LoVo (cell line): ENCODE results near the gene GDPD1.
"Not testable (repeated sequence)": the region's sequence is repeated elsewhere in the genome, so short reads cannot be mapped to it uniquely, and the experiment has no call there.

Experiments used
- DNase-seq: peaks from one replicate; pipeline ENCODE4 v3.0.0-alpha.2; 2016; ENCODE audit warnings: low spot score

Gene GDPD1

GRCh38 chr17:59244081-59244480 lies 23.8 kb downstream of the GDPD1 start:
- no peak for DNase-seq

DNA sequence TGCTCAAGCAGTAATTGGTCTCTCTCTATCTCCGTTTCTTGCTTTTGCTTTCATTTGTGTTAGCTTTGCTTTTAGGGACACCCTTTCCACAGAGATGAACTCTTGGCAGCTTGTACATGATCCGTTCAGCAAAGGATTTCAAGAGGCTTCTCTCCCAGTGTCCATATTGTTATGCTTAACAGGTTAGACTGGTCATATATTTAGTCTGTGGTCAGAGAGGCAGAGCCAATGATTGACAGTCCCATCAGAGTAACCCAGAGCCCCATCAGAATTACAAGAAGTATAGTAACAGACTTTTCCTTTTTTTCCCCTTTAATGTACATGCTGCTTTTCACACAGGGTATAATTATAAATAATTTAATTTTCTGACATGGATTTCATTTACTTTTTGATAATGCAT lies 34.4 kb downstream of the GDPD1 start:
- no peak for DNase-seq

- no peak for DNase-seq
These were observed 36.8 kb downstream of the GDPD1 start for GRCh38 chr17:59257101-59257500.

DNA sequence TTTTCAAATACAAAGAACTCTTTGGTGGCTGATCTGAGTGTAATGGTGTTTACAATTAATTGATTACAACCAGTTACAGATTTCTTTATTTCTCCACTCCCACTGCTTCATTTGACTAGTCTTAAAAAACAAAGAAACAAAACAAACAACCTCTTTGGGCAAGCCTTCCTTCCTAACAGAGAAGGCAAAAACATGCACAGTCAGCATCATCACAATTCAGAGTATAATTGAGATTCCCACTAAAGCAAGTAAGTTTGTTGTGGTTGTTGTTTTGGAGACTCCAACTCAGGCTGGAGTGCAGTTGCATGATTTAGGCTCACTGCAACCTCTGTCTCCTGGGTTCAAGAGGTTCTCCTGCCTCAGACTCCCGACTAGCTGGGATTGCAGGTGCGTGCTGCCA lies 40.4 kb downstream of the GDPD1 start:
- no peak for DNase-seq

DNA sequence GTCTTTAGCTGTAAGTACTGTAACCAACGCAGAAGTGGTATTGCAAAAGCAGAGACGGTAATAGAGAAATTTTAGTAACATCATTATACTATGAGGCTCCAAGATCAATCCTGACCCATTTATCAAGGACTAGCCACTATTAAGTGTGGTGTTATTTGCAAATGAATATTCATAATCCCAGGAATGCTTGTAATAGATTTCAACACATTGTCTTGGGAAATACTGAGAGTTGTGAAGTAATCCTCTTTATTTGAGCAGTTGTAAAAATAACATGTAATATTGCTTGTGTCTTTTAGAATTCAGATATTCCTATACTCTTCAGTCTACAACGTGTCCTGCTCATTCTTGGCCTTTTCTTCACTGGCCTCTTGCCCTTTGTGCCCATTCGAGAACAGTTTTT lies 46.4 kb downstream of the GDPD1 start:
- DNase-seq: no peak

DNA sequence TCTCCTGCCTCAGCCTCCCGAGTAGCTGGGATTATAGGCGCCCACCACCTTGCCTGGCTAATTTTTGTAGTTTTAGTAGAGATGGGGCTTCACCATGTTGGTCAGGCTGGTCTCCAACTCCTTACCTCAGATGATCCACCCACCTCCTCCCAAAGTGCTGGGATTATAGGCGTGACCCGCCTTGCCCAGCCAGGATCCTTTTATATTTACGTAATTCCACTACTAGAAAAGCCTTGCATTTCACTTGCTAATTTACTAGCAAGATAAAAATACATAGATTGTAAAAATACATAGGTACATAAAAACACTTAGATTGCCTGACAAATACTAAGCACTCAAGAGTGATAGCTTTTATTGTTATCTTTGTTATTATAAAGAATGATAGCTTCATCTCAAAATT lies 47.5 kb downstream of the GDPD1 start:
- DNase-seq: no peak

DNA sequence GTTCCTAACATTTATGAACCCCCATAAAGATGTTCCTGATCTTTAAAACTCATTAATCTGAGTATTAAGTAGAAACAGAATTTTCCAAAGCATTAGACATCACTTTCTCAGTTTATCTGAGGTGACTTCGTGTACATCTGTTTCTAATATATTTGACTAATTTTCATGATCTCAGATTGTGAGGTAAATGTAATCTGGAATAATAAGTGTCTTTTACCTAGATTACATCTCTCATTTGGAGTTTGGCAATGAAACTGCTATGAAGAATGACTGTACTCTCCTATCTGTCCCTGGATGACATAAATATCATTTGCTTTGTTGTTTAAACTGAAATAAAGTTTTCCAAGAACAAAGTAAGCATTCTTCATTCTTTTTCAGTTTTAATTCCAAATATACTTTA lies 55.3 kb downstream of the GDPD1 start:
- DNase-seq: no peak

DNA sequence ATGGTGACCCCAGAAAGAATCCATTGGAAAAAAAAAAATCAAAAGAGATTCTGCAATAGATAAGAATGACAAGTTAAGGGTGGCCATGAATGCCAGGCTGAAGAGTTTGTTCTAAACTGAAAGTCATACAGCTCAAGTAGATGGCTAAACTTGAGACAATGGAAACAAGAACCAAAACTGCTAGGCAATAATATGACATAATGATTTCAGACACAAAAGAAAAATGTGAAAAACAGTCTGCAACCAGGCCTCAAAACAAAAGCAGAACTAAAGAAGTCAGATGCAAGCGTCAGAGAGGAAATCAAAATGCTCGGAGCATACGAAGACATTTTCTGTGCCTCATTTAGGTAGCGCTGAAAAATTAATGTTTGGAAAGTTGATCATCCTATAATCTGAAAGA lies 56.7 kb downstream of the GDPD1 start:
- no peak for DNase-seq

GRCh38 chr17:59278406-59278805 lies 58.1 kb downstream of the GDPD1 start:
- no peak for DNase-seq

DNA sequence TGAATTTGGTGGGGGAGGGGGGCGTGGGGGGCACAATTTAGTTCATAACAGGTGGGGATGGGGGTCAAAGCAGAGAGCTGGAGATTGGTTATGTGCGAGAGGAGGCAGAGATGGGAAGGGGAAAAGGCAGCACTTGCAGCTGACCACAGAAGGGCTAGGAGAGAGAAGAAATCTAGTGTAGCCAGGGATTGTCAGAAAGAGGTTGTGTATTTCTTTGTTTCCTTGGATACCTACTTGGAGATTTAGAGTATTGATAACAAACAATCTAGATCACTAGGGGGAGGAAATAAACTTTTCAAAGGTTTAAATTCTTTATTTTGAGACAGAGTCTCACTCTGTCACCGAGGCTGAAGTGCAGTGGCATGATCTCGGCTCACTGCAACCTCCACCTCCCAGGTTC lies 64.0 kb downstream of the GDPD1 start:
- DNase-seq: no peak

DNA sequence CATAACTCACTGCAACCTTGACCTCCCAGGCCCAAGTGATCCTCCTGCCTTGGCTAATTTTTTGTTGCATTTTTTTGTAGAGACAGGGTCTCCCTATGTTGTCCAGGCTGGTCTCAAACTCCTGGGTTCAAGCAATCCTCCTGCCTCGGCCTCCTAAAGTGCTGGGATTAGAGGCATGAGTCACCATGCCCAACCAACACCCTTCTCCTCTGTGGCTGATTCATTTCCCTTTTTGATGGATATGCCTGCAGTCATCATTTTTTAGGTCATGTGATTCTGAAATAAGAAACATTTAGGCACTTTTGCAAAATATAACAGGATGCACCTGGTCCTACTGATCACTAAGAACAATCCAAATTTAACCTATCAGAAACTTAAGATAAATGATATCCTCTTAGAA lies 67.1 kb downstream of the GDPD1 start:
- no peak for DNase-seq

- no peak for DNase-seq
These were observed 67.6 kb downstream of the GDPD1 start for GRCh38 chr17:59287891-59288290.

- DNase-seq: no peak
These were observed 69.6 kb downstream of the GDPD1 start for GRCh38 chr17:59289981-59290301.

DNA sequence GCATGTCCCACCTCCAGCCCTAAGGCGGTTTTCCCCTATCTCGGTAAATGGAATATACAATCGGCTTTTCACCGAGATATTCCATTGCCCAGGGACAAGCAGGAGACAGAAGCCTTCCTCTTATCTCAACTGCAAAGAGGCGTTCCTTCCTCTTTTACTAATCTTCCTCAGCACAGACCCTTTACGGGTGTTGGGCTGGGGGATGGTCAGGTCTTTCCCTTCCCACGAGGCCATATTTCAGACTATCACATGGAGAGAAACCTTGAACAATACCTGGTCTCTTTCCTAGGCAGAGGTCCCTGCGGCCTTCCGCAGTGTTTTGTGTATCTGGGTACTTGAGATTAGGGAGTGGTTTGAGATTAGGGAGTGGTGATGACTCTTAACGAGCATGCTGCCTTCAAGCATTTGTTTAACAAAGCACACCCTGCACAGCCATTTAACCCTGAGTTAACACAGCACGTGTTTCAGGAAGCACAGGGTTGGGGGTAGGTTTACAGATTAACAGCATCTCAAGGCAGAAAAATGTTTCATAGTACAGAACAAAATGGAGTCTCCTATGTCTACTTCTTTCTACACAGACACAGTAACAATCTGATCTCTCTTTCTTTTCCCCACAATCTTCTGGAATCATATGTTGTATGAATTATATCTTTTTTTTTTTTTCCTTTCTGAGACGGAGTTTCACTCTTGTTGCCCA lies 70.1 kb downstream of the GDPD1 start:
- not testable (repeated sequence) for DNase-seq

- DNase-seq: no peak
These were observed 71.8 kb downstream of the GDPD1 start for GRCh38 chr17:59292174-59292523.

DNA sequence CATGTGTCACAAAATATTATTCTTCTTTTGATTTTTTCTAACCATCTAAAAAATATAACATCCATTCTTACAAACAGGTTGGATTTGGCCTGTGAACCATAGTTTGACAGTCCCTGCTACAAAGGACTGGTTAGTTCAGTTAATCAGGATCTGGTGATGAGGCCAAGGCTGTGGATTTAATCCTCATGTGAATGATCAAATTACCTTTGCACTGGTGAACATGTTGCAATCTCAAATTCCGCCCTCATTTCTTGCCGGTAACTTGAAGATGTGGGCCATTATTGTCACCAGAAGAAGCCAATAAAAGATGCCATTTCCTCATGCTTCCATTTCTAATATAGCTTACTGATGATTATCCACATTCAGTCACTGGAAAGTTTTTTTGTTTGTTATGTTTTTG lies 75.9 kb downstream of the GDPD1 start:
- no peak for DNase-seq

- no peak for DNase-seq
These were observed 78.2 kb downstream of the GDPD1 start for GRCh38 chr17:59298521-59298920.

DNA sequence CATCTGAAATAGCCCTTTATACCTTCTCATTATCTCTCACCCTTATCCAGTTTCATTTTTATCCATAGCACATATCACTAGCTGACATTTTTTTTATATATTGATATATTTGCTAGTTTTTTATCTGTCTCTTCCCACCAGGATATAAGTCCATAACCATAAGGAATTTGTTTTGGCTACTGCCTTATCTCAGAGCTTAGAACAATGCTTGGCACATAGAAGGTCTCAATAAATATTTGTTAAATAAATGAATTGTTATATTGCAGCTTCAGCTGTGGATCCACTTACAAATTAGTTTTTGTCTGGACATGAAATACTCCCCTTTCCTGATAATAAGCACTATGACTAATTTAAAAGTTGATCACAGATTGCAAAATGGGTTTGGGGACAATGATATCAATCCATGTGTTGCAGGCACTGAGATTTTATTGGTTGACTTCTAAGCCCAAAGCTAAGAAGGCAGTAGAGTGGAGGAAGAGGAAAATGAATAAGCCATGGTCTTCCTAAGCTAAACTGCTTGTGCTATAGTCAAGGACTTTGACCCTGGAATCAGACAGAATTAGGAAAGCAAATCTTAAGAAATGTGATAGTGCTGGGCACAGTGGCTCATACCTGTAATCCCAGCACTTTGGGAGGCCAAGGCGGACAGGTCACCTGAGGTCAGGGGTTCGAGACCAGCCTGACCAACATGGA lies 79.2 kb downstream of the GDPD1 start:
- no peak for DNase-seq

DNA sequence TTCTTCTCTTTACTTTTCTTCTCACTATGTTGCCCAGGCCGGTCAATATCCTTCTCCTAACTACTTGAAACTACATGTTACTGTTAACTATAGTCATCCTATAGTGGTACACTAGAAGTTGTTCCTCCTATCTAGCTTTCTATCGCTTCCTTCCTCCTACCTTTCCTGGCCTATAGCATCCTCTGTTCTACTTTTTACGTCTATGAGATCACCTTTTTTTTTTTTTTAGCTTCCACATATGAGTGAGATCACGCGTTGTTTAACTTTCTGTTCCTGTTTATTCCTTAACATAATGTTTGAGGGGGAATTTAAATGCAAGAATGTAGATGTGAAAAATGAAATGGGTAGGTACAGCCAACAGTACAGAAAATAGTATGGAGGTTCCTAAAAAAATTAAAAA lies 80.6 kb downstream of the GDPD1 start:
- DNase-seq: no peak

- no peak for DNase-seq
These were observed 84.5 kb downstream of the GDPD1 start for GRCh38 chr17:59304811-59305210.

DNA sequence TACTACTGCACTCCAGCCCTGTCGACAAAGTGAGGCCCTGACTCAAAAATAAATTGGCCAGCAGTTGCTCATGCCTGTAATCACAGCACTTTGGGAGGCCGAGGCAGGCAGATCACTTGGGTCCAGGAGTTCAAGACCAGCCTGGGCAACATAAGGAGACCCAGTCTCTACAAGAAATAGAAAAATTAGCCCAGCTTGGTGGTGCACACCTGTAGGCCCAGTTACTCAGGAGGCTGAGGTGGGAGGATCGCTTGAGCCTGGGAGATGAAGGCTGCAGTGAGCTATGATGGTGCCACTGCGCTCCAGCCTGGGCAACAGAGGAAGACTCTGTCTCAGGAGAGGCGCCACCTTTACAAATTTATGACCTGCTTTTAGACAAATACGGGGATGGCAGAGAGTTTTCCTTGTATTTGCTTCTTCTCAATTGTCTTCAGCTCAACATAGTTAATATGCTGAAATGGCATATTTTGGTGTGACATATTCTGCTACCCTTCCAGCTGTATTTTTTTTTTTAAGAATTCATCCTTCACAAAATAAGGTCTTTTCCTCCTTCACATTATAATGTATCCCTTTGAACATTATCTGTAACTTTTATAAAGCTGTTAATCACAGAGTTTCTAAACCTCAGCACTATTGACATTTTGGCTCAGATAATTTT lies 90.1 kb downstream of the GDPD1 start:
- no peak for DNase-seq

- peak; percentile 77 for DNase-seq
These were observed 90.7 kb downstream of the GDPD1 start for GRCh38 chr17:59311051-59311468.

DNA sequence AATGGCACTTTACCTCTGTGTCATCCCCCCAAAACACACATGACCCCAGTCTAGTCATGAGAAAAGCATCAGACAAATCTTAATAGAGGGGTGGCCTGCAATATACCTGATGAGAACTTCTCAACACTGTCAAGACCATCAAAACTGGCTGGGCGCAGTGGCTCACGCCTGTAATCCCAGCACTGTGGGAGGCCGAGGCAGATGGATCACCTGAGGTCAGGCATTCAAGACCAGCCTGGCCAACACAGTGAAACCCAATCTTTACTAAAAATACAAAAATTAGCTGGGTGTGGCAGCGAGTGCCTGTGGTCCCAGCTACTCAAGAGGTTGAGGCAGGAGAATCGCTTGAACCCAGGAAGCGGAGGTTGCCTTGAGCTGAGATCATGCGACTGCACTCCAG lies 91.2 kb downstream of the GDPD1 start:
- not testable (repeated sequence) for DNase-seq

GRCh38 chr17:59315866-59316265 lies 95.6 kb downstream of the GDPD1 start:
- DNase-seq: no peak
